Epithelial cell of esophagus (primary cell): ENCODE results near the gene BRMS1.

Experiments
- DNase-seq: peaks from one replicate; pipeline ENCODE4 v3.0.0; 2010; ENCODE audit warnings: low read depth
- H3K4me3 ChIP-seq: 2 replicates; pipeline ENCODE4 v1.5.1; 2011; ENCODE audit warnings: mild to moderate bottlenecking, low read length, control low read depth
- TF ChIP-seq, protein P1 (sequence below): IDR thresholded peaks from 2 replicates; pipeline ENCODE4 v1.5.1; 2011; ENCODE audit warnings: low read depth, mild to moderate bottlenecking, low read length, control low read depth, inconsistent platforms; ENCODE audit not compliant: insufficient read depth; ENCODE audit errors: missing control alignments

BRMS1 gene

DNA sequence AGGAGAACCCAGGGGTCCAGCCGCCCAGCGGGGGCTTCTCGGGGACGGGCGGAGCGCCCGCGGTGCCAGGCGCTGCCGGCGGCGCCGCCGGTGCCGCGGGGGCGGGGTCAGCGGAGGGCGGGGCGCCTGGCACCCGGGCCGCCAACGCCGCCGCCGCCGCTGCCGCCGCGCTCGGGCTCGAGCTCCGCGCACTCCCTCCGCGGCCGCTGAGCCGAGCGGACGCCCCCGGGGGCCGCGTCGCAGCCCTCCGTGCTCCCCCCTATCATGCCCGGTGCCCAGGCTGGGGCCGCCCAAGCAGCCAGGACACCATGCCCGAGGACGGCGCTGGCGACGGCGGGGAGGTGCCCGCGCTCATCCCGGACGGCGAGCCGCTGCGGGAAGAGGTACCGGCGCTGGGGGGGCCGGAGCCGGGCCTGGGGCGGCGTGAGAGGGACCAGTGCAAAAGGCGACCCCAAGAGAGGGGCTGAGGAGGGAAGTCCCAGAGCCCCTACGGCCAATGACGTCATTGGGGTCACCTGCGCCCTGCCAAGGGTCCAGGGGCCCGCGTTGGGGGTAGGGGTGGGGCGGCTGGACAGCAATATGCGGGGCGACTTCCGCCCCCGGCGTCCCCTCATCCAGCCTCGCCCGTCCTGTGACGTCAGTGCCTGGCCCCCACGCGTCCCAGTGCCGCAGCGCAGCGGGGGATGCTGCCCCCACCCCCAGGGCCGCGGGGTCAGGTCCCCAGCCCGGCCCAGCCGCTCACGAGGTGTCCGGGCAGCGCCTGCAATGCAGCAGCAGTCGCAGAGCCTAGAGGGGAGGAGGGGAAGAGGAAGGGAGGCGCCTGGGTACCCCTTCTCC lies 53.0 kb downstream of the BRMS1 start, which contains the start of gene TMEM151A:
TMEM151A (plus strand) TSS at position 189 of the 837 bp plus-strand sequence; CDS start at position 309, 120 bp downstream.
- no peak within 1 kb of the TSS for H3K4me3 ChIP-seq
- TF ChIP-seq, protein P1, sequence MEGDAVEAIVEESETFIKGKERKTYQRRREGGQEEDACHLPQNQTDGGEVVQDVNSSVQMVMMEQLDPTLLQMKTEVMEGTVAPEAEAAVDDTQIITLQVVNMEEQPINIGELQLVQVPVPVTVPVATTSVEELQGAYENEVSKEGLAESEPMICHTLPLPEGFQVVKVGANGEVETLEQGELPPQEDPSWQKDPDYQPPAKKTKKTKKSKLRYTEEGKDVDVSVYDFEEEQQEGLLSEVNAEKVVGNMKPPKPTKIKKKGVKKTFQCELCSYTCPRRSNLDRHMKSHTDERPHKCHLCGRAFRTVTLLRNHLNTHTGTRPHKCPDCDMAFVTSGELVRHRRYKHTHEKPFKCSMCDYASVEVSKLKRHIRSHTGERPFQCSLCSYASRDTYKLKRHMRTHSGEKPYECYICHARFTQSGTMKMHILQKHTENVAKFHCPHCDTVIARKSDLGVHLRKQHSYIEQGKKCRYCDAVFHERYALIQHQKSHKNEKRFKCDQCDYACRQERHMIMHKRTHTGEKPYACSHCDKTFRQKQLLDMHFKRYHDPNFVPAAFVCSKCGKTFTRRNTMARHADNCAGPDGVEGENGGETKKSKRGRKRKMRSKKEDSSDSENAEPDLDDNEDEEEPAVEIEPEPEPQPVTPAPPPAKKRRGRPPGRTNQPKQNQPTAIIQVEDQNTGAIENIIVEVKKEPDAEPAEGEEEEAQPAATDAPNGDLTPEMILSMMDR: no peak
- DNase-seq: no peak

DNA sequence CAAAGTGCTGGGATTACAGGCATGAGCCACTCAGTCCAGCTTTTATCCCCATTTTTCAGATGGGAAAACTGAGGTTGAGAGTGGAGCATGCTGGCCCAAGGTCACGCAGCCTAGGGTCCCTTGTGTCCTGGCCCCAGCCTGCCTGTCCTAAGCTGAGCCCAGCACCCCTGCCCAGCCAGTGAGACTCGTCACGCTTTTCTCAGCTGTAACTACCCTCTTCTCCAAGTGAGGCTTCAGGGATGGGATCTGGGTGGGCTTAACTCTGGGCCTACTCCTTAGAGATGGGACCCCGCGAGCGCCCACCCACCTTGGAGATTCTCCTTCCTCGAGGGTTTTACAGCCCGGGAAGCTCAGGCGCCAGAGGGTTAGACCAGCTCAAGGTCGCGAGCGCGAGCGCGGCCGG lies 53.6 kb downstream of the BRMS1 start:
- no peak for DNase-seq
- no peak overlapping the region for H3K4me3 ChIP-seq
- TF ChIP-seq, protein P1: no peak

DNA sequence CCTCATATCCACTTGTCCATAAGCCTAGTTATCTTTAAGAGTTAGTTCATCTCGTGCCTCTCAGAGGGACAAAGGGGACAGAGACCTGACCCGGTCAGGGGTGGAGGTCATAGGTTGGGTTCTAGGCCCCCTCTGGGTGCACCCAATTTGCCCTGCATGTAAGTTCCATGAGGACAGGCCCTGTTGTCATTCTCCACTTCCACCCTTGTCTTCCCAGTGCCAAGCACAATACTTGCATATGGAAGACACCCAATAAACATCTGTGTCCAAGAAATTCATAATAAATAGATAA lies 54.6 kb downstream of the BRMS1 start:
- TF ChIP-seq, protein P1: no peak
- H3K4me3 ChIP-seq: no peak overlapping the region
- DNase-seq: no peak

DNA sequence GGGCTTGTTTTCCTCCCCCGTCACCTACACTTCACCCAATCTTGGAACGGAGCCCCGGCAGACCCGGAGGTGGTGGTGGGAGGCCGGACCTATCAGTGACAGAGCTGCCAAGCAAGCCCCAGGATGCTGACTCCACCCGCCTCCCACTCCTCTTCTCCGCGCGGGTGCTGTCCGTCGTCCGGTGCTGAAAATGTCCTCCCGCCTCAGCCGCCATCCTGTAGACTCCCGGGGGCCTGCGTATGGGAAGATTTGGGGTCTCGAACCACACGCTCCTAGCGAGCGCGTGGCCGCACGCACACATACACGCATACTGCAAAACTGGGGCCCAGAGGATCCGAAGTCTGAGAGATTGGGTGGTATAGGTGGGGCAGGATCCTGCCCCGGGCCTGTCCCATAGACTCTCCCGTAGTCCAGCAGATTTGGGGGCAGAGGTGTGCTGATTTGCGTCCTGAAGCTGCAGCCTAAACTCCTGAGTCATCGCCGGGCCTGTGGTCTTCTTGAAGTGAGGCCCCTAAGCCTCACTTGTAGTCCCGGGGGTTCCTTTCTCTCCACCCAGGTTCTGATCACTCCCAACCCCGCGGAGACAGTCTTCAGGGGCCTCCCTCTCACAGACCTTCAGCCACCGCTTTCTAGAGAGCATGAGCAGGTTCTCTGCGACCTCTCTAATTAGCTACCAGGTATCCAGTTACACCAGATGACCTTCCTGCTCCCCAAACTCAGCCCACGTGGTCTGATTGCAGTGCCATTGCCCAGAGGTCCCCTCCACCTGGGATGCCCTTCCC lies 55.2 kb downstream of the BRMS1 start:
- DNase-seq: no peak
- TF ChIP-seq, protein P1: no peak
- H3K4me3 ChIP-seq: peak overlapping the region; percentile 69

DNA sequence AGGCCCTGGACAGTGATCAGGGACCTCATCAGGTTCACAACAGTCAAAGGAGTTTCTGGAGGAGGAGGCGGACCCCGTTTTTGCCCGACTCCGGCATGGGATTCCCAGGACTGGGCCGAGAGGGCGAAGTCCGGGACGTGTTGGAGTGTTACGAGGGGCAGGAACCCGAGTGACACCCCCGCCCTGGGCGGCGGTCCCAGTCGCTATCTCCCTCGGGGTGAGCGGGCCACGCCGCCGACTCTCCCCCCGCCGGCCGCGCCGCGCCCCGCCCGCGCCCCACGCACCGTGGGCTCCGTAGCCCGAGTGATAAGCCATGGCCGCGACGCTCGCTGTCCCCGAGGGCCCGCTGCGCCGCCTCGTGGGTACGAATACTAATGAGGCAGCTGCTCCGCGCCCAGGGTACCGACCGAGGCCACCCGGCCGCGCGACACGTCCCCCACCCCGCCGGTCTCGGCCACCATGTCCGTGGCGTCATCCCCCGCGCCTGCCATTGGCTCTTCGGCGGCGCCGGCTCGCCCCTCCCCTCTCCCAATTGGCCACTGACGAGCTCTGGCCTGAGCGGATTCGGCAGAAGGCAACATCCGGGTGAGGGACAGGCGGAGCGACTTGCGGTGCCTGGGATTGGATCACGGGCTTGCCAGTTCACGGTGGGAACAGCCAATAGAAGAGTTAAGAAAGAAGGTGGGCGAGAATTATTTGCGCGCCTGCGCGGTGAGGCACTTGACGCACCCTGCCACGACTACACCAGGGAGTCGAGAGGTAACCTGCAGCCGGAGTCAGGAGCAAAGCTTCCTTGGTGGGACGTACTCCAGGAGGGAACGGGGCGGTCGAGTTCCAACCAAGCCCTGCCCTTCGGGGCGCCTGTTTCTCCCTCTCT lies 56.0 kb downstream of the BRMS1 start, which contains the start of gene YIF1A:
YIF1A (minus strand) TSS at position 473 of the 877 bp plus-strand sequence; CDS start at position 315, 158 bp downstream.
- DNase-seq: peak; percentile 100
- peak within 1 kb of the TSS; percentile 79 for H3K4me3 ChIP-seq
- TF ChIP-seq, protein P1: no peak

DNA sequence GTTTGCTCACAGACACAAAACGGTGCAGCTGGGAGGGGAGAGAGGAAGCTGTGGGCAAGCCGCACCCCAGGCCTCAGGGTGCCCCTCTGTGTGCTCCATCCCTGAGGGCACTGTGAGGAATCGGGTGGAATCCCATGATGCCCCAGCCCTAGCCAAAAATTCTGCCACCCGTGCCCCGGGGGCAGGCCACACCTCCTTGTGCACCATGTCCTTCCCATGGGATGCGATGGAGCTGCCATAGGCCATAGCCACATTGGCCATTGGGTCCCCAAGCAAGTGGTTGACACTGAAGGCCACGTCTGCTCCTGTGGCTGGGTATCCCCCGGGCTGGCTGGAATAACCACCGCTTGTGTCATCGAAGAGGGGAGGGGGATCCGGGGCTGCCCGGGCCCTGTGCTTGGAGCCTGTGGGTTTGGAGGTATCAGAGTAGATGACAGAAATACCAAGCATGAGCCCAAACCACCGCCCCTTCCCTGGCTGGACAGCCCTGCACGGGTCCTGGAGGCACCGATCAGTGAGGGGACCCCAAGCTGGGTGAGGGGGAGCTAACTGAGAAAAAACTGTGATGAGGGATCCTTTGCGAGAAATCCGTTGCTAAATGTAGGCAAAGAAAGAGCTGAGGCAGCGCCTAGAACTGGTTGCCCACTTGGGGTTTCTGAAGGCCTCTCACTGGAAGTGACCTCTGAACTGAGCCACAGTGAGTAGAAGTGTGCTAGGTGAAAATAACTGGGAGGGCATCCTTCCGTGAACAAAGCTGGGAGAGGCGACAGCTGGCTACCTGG lies 56.8 kb downstream of the BRMS1 start:
- no peak for DNase-seq
- TF ChIP-seq, protein P1: no peak
- H3K4me3 ChIP-seq: peak overlapping the region; percentile 79
